NT2/D1 (cell line): ENCODE results near the gene CYB5A.

ENCODE experiments used
- SUZ12 ChIP-seq: IDR thresholded peaks from 2 replicates; pipeline ENCODE4 v1.6.1; 2011; ENCODE audit not compliant: insufficient read length, insufficient read depth; ENCODE audit errors: extremely low read depth
- YY1 ChIP-seq: IDR thresholded peaks from 2 replicates; pipeline ENCODE4 v1.6.1; 2011; ENCODE audit not compliant: insufficient read length, insufficient read depth

DNA sequence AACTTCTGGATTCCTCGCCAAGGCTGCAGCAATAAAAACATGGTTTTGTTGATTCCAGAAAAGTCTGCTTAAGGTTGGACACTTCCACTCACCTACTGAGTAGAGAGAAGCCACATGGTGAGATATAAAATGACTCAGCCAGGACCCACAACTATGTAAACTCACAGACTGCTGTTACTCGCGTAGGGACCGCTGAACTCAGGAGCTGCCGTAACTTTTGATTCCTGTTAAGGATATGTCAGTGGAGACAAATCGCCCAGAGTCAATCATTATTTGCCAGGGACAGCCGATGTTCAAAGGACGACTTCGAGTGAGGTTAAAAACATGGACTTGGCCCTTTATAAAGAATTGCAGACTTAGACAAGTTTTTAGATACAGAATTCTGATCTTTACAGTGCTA, 25.6 kb downstream of the CYB5A start:
- TF ChIP-seq SUZ12 = no peak
- no peak for TF ChIP-seq YY1
